HepG2 (cell line): ENCODE measurements around the gene NOA1. TPM values are rescaled to one million over a fixed set of nuclear protein-coding genes. Genes with fewer than 3 reads are reported as not detected.

ENCODE experiments used
- ATAC-seq: fragments of 200-7000 bp; cut with Tn5 transposase; 3 replicates; pipeline ENCODE4 v1.9.1; 2020; ENCODE audit warnings: mild to moderate bottlenecking, moderate library complexity
- BruUV-seq: library from RNA; stranded (reverse); fragments of 400-500 nt; replicated peaks from 2 replicates; lab custom pipeline; 2021; lab: Mats Ljungman, UMichigan
- CTCF ChIA-PET: fragments of 300-600 bp; formaldehyde crosslinking; extraction: SDS; loops from one replicate; lab custom pipeline; 2021; ENCODE audit warnings: low total read pairs, inconsistent platforms, low intra/inter-chr PET ratio; lab: Yijun Ruan, JAX
- POLR2A ChIA-PET: fragments of 350-600 bp; sonication (Branson Sonifier 250); formaldehyde crosslinking; loops from one replicate; lab custom pipeline; 2020; ENCODE audit warnings: antibody characterized with exemption, inconsistent platforms; lab: Yijun Ruan, JAX
- DNase-seq: peaks from one replicate; pipeline ENCODE4 v3.0.0-alpha.2; 2015; ENCODE audit warnings: low spot score
- FAIRE-seq: peaks from 3 replicates; lab custom pipeline; 2011; peaks lifted over from hg19 to GRCh38; lab: Jason Lieb, UNC
- H2AFZ ChIP-seq: one replicate; pipeline ENCODE4 v1.6.1; 2011; ENCODE audit warnings: low read length, inconsistent platforms
- H3K27ac ChIP-seq: fragments of 300-600 bp; 3 replicates; pipeline ENCODE4 v1.8.0; 2011; ENCODE audit warnings: mixed run types, mild to moderate bottlenecking, mixed read lengths, low read length, inconsistent platforms; ENCODE audit not compliant: insufficient read depth; ENCODE audit errors: extremely low read length
- H3K27me3 ChIP-seq, 2 experiments: fragments of 200-600 bp in 1 of 2; 2 replicates in 1 of 2; 3 replicates in 1 of 2; pipeline versions ENCODE4 v1.6.0 to v1.8.0; 2011; ENCODE audit warnings: low read length in 2 of 2, mild to moderate bottlenecking in 2 of 2, moderate library complexity in 2 of 2, inconsistent platforms in 1 of 2; ENCODE audit not compliant: insufficient read depth in 2 of 2, control insufficient read depth in 1 of 2
- H3K36me3 ChIP-seq, 2 experiments: fragments of 200-600 bp in 1 of 2; replicated peaks in 1 of 2; 2 replicates in 1 of 2; 3 replicates in 1 of 2; pipeline versions ENCODE4 v1.5.1 to v1.8.0; 2011; ENCODE audit warnings: low read length in 2 of 2, inconsistent platforms in 1 of 2; ENCODE audit not compliant: insufficient read depth in 2 of 2, control insufficient read depth in 1 of 2
- H3K4me1 ChIP-seq: 2 replicates; pipeline ENCODE4 v1.5.1; 2012; ENCODE audit warnings: low read length, inconsistent platforms; ENCODE audit not compliant: insufficient read depth
- H3K4me2 ChIP-seq: 2 replicates; pipeline ENCODE4 v1.6.0; 2011; ENCODE audit warnings: low read depth, low read length, inconsistent platforms
- H3K4me3 ChIP-seq, 3 experiments: fragments of 200-600 bp in 1 of 3; sonication (generic), shearing (Covaris generic) in 1 of 3; replicated peaks in 1 of 3; 2 replicates each; pipeline ENCODE4 v1.5.1; 2011 to 2016; ENCODE audit warnings: low read length in 3 of 3, inconsistent platforms in 2 of 3, low read depth in 2 of 3, mild to moderate bottlenecking in 2 of 3, control low read depth in 1 of 3, mixed read lengths in 1 of 3; ENCODE audit not compliant: insufficient read depth in 1 of 3
- H3K79me2 ChIP-seq: one replicate; pipeline ENCODE4 v1.6.1; 2011; ENCODE audit warnings: low read length, inconsistent platforms; ENCODE audit not compliant: insufficient read depth
- H3K9ac ChIP-seq: 2 replicates; pipeline ENCODE4 v1.6.0; 2011; ENCODE audit warnings: mild to moderate bottlenecking, low read depth, low read length, inconsistent platforms; ENCODE audit not compliant: insufficient read depth
- H3K9me3 ChIP-seq: 2 replicates; pipeline ENCODE4 v1.5.1; 2012; ENCODE audit warnings: mild to moderate bottlenecking, low read length
- H4K20me1 ChIP-seq: 2 replicates; pipeline ENCODE4 v1.6.0; 2011; ENCODE audit warnings: inconsistent platforms, mild to moderate bottlenecking, low read length, moderate library complexity; ENCODE audit not compliant: insufficient read depth
- ATAD3A ChIP-seq: sonication (generic); formaldehyde crosslinking; IDR thresholded peaks from 2 replicates; pipeline ENCODE4 v1.4.0; 2020; ENCODE audit warnings: missing genetic modification reagents
- CREM ChIP-seq, 2 experiments: sonication (generic) in 1 of 2; formaldehyde crosslinking in 1 of 2; IDR thresholded peaks; 2 replicates each; pipeline versions ENCODE4 v1.4.0 to v1.6.1; 2016 to 2020; ENCODE audit warnings: antibody characterized with exemption in 1 of 2, mild to moderate bottlenecking in 1 of 2, missing genetic modification reagents in 1 of 2
- MXD4 ChIP-seq: IDR thresholded peaks from 2 replicates; pipeline ENCODE4 v1.6.1; 2016; ENCODE audit warnings: mild to moderate bottlenecking, missing biosample characterization, missing genetic modification reagents
- SOX6 ChIP-seq, 2 experiments: fragments of 450-650 bp in 1 of 2; sonication (generic) in 1 of 2; formaldehyde crosslinking in 1 of 2; IDR thresholded peaks; 2 replicates each; pipeline versions ENCODE4 v1.4.0 to v1.6.1; 2017 to 2020; ENCODE audit warnings: antibody characterized with exemption in 1 of 2, mild to moderate bottlenecking in 1 of 2, missing genetic modification reagents in 1 of 2
- SRY ChIP-seq: sonication (generic); formaldehyde crosslinking; IDR thresholded peaks from 2 replicates; pipeline ENCODE4 v1.8.0; 2022; ENCODE audit warnings: mild to moderate bottlenecking, missing genetic modification reagents
- WIZ ChIP-seq: sonication (generic); formaldehyde crosslinking; IDR thresholded peaks from 2 replicates; pipeline ENCODE4 v1.5.1; 2020; ENCODE audit warnings: mild to moderate bottlenecking, missing genetic modification reagents
- ZIK1 ChIP-seq: sonication (generic); formaldehyde crosslinking; IDR thresholded peaks from 2 replicates; pipeline ENCODE4 v1.5.0; 2020; ENCODE audit warnings: mild to moderate bottlenecking, low read depth, missing genetic modification reagents, borderline replicate concordance
- ZNF574 ChIP-seq: sonication (generic); formaldehyde crosslinking; IDR thresholded peaks from 2 replicates; pipeline ENCODE4 v1.4.0; 2020; ENCODE audit warnings: missing genetic modification reagents
- ZNF609 ChIP-seq: sonication (generic); formaldehyde crosslinking; IDR thresholded peaks from 2 replicates; pipeline ENCODE4 v1.4.0; 2020; ENCODE audit warnings: mild to moderate bottlenecking, missing genetic modification reagents, borderline replicate concordance
- WGBS: methylation state at CpG from one replicate; pipeline ENCODE4 v1.1.6; 2017; ENCODE audit warnings: low lambda C conversion rate; 5-methylcytosine and 5-hydroxymethylcytosine counted together
- in situ Hi-C: cut with HindIII; loops from 2 replicates; pipeline ENCODE4 v1.10.0; 2017; ENCODE audit warnings: low pct_unique_long_range_greater_than_20kb; ENCODE audit not compliant: extremely low pct_ligation_motif_present
- intact Hi-C: fragments of 100-400 bp; cut with micrococcal nuclease; formaldehyde crosslinking; loops from one replicate; pipeline ENCODE4 v1.10.0; 2022; ENCODE audit not compliant: unreplicated experiment
- polyA plus RNA-seq, 8 experiments: library from polyadenylated mRNA; depleted of rRNA in 3 of 8; stranded (reverse) in 7 of 8; unstranded in 1 of 8; fragments of >200 nt; fragmentation: Illumina TruSeq in 4 of 8; extraction: Trizol in 4 of 8; gene quantifications; 2 replicates each; pipeline versions ENCODE4 v1.2.1 to v1.2.3, GENCODE V29; 2011 to 2016; ENCODE audit warnings: low read depth in 4 of 8, missing spikeins in 1 of 8, mixed read lengths in 1 of 8; ENCODE audit not compliant: insufficient read depth in 1 of 8
- total RNA-seq, 5 experiments: library from RNA; depleted of rRNA; stranded (reverse); fragments of >200 nt; fragmentation: Illumina TruSeq; extraction: Trizol; gene quantifications; 2 replicates each; pipeline ENCODE4 v1.2.3, GENCODE V29; 2016; ENCODE audit warnings: low read depth in 1 of 5
- TF ChIP-seq, protein P1 (sequence below): sonication (generic); formaldehyde crosslinking; IDR thresholded peaks from 2 replicates; pipeline ENCODE4 v1.4.0; 2020; ENCODE audit warnings: missing genetic modification reagents, borderline replicate concordance

The NOA1 gene
- total and polyA plus RNA-seq, 2 of the 13 experiments (the other 11 are each of a cell fraction or from before 2014, with no cell fraction given) = 17.3 to 19.0 TPM

GRCh38 chr4:56977321-56978012 lies at the start of gene NOA1 (continued):
- TF ChIP-seq ZNF574 (CRISPR knock-in tag) (no peak), SOX6 (IDR thresholded peaks at IDR 0.05) (no peak), SOX6 (CRISPR knock-in tag; IDR thresholded peaks at IDR 0.05) (no peak; the same call in 1 of the 2 replicates)

DNA sequence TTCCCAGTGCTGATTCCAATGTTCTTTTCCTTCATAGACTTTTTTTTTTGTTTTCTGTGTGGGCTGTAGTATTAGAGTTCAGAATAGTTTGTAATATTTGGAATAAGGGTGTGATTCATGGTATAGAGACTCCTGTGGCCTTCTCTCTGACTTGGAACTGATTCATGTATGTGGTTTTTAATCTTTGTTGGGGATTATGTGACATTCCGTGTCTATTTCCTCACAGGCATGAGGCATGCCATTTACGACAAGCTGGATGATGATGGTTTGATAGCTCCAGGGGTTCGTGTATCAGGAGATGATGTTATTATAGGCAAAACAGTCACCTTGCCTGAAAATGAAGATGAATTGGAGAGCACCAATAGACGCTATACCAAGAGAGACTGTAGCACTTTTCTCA lies 45.7 kb upstream of the NOA1 start:
- 98% methylated on average over 4 of the region's 4 CpGs for WGBS
- Histone ChIP-seq H3K36me3 (peaks cover 20 to 79% of the 10 kb centered on the region in 2 experiments), H3K4me1 (no peaks in the 10 kb centered on the region), H3K4me3 (no peak overlapping the region), H4K20me1 (no peaks in the 10 kb centered on the region), H3K79me2 (no peaks in the 10 kb centered on the region), H3K4me2 (no peak overlapping the region), H3K9ac (no peak overlapping the region), H3K27ac (no peak overlapping the region), H2AFZ (no peak overlapping the region), H3K9me3 (no peaks in the 10 kb centered on the region), H3K27me3 (no peaks in the 10 kb centered on the region)
- POLR2A ChIA-PET = no interaction called here
- ATAC-seq (no peak), FAIRE-seq (no peak), DNase-seq (no peak)
- intact Hi-C loops (no loop called here), in situ Hi-C loops (no loop called here)
- BruUV-seq = no TSS peak
- CTCF ChIA-PET = no interaction called here
- TF ChIP-seq WIZ (no peak), ATAD3A (CRISPR knock-in tag) (no peak), ZNF609 (no peak), SRY (no peak), MXD4 (CRISPR knock-in tag) (no peak), CREM (IDR thresholded peaks at IDR 0.05) (no peak), CREM (CRISPR knock-in tag; IDR thresholded peaks at IDR 0.05) (no peak), ZIK1 (no peak)
- TF ChIP-seq, protein P1, sequence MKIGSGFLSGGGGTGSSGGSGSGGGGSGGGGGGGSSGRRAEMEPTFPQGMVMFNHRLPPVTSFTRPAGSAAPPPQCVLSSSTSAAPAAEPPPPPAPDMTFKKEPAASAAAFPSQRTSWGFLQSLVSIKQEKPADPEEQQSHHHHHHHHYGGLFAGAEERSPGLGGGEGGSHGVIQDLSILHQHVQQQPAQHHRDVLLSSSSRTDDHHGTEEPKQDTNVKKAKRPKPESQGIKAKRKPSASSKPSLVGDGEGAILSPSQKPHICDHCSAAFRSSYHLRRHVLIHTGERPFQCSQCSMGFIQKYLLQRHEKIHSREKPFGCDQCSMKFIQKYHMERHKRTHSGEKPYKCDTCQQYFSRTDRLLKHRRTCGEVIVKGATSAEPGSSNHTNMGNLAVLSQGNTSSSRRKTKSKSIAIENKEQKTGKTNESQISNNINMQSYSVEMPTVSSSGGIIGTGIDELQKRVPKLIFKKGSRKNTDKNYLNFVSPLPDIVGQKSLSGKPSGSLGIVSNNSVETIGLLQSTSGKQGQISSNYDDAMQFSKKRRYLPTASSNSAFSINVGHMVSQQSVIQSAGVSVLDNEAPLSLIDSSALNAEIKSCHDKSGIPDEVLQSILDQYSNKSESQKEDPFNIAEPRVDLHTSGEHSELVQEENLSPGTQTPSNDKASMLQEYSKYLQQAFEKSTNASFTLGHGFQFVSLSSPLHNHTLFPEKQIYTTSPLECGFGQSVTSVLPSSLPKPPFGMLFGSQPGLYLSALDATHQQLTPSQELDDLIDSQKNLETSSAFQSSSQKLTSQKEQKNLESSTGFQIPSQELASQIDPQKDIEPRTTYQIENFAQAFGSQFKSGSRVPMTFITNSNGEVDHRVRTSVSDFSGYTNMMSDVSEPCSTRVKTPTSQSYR (CRISPR knock-in tag) = no peak
